ENCODE results near the gene EHD4.
A peak's percentile ranks its signal among the peaks of the same experiment; 100 is the strongest.

Gene EHD4

GRCh38 chr15:41994772-41995475 is 22.6 kb upstream of the EHD4 start:
- DNase-seq (ENCODE audit: low spot score) = no peak

GRCh38 chr15:41994171-41994650 is 21.9 kb upstream of the EHD4 start:
- DNase-seq (ENCODE audit: low spot score) = no peak

- DNase-seq (ENCODE audit: low spot score) = no peak
These were observed 21.3 kb upstream of the EHD4 start for GRCh38 chr15:41993472-41994170.

GRCh38 chr15:41992803-41993190 is 20.4 kb upstream of the EHD4 start:
- DNase-seq (ENCODE audit: low spot score) = no peak

- DNase-seq (ENCODE audit: low spot score) = no peak
These were observed 19.9 kb upstream of the EHD4 start for GRCh38 chr15:41992151-41992802.

GRCh38 chr15:41990691-41991090 is 18.3 kb upstream of the EHD4 start:
- DNase-seq (ENCODE audit: low spot score) = no peak

- no peak for DNase-seq (ENCODE audit: low spot score)
These were observed 17.9 kb upstream of the EHD4 start for GRCh38 chr15:41990243-41990605.

- DNase-seq (ENCODE audit: low spot score) = peak; percentile 71
These were observed 17.4 kb upstream of the EHD4 start for GRCh38 chr15:41989573-41990242.

- no peak for DNase-seq (ENCODE audit: low spot score)
These were observed 16.7 kb upstream of the EHD4 start for GRCh38 chr15:41988896-41989572.

GRCh38 chr15:41987925-41988275 is 15.5 kb upstream of the EHD4 start:
- no peak for DNase-seq (ENCODE audit: low spot score)

GRCh38 chr15:41987246-41987924 is 15.0 kb upstream of the EHD4 start:
- no peak for DNase-seq (ENCODE audit: low spot score)

- no peak for DNase-seq (ENCODE audit: low spot score)
These were observed 13.1 kb upstream of the EHD4 start for GRCh38 chr15:41985236-41986160.

GRCh38 chr15:41984622-41985021 is 12.3 kb upstream of the EHD4 start:
- no peak for DNase-seq (ENCODE audit: low spot score)

GRCh38 chr15:41983621-41984571 is 11.5 kb upstream of the EHD4 start:
- no peak for DNase-seq (ENCODE audit: low spot score)

GRCh38 chr15:41983221-41983620 is 10.9 kb upstream of the EHD4 start:
- DNase-seq (ENCODE audit: low spot score) = no peak

GRCh38 chr15:41982133-41982930 is 10.0 kb upstream of the EHD4 start:
- DNase-seq (ENCODE audit: low spot score) = no peak

- no peak for DNase-seq (ENCODE audit: low spot score)
These were observed 9.2 kb upstream of the EHD4 start for GRCh38 chr15:41981371-41982132.

Data from SK-N-DZ (cell line).